ENCODE data around the gene TMEM44.
A peak's percentile ranks its signal among the peaks of the same experiment; 100 is the strongest.

The TMEM44 gene

DNA sequence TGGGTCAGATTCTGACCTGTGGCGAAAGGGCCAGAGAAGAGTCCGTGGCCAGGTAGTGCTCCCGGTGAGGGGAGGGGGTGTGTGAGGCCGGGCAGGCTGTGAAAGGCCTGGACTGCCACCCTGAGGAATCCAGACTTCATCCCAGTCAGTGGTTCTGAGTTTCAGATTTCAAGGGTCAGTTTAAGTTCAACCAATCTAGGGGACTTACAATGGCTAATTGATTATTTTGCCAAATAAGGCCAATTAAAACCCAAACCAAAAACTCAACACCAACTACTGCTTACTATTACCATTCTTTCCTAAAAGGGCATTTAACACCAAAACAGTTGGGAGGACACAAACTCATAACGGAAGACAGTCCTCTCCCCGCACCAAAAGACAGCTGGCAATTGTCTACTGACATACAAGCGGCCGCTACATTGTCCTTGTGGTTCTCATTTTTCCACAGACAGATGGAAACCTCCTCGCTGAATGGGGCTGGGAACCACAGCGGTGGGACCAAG is 30.5 kb downstream of the TMEM44 start:
- Histone ChIP-seq H3K27me3 (ENCODE audit: insufficient read depth, low read depth) (no peaks in the 10 kb centered on the region), H3K36me3 (ENCODE audit: insufficient read depth) (no peaks in the 10 kb centered on the region), H2AFZ (ENCODE audit: low read depth) (no peak overlapping the region), H3K4me1 (ENCODE audit: low read depth, poor library complexity, severe bottlenecking) (no peaks in the 10 kb centered on the region), H3K79me2 (ENCODE audit: insufficient read depth, low read depth) (no peaks in the 10 kb centered on the region), H3K4me2 (no peak overlapping the region), H3K9ac (no peak overlapping the region), H3K4me3 (IDR thresholded peaks at IDR 0.05; ENCODE audit: insufficient read depth, low read depth, low read length) (no peak overlapping the region), H4K20me1 (ENCODE audit: insufficient read depth) (no peaks in the 10 kb centered on the region), H3K27ac (no peak overlapping the region)
- TF ChIP-seq CTCF (conservative IDR thresholded peaks at IDR 0.05; ENCODE audit: low read depth, low read length), result no peak

DNA sequence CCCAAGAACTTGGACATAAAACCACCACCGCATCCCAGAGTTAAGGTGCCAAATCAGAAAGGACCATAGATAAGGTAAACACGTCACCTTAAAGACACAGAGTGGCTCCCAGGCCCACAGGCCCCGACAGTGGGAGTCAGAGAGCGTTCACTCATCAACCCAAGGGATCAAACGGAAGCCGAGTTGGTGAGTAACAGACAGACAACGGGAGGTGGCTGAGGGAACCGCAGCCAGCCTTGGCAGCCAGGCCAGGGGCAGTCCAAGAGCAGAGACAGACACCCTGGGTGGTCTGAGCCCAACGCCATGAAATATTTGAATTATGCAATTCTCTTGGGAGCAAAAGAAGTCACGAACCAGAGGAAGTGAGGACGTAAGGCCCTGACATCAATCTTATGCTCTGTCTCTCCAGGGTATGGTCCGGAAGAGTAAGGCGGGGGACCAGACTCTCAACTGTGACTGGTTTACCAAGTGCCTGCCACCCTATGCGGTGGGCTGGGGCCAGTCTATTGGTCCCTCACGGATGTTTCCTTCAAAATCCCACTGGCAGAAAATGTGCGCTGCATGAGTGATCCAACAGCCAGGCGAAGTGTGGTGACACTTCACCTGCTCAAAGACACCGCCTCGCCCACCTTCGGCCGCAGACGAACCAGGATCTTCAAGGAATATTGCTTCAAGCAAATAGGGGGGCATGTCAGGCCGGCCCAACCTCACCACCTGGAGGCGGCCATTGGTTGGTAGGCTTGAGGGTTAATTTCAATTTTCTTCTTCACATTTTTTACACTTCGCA is 34.3 kb downstream of the TMEM44 start:
- Histone ChIP-seq H2AFZ (ENCODE audit: low read depth) (no peak overlapping the region), H3K27ac (no peak overlapping the region), H3K4me1 (ENCODE audit: low read depth, poor library complexity, severe bottlenecking) (peaks cover 5% of the 10 kb centered on the region), H3K27me3 (ENCODE audit: insufficient read depth, low read depth) (no peaks in the 10 kb centered on the region), H3K4me2 (no peak overlapping the region), H3K9ac (no peak overlapping the region), H3K79me2 (ENCODE audit: insufficient read depth, low read depth) (no peaks in the 10 kb centered on the region), H3K4me3 (IDR thresholded peaks at IDR 0.05; ENCODE audit: insufficient read depth, low read depth, low read length) (no peak overlapping the region), H3K36me3 (ENCODE audit: insufficient read depth) (no peaks in the 10 kb centered on the region), H4K20me1 (ENCODE audit: insufficient read depth) (no peaks in the 10 kb centered on the region)
- TF ChIP-seq CTCF (conservative IDR thresholded peaks at IDR 0.05; ENCODE audit: low read depth, low read length), result no peak

DNA sequence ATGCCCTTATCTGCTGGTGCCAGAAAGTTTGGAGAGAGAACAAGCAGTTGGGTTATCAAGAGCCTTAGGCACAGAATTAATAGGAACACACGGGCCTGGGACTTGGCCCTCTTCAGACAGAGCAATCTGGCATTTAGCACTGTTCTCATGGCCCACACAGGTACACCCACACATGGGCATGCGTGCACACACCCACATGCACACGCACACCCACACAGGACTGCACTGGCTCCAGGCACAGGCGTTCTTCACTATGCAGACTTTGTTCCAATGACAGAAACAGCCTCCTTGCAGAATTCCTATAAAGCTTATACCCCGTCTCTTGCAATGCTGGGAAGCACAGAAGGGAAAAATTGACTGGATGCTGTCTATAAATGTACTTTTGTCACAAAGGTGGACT is 36.3 kb downstream of the TMEM44 start:
- Histone ChIP-seq H2AFZ (ENCODE audit: low read depth) (no peak overlapping the region), H3K9ac (no peak overlapping the region), H3K27me3 (ENCODE audit: insufficient read depth, low read depth) (no peaks in the 10 kb centered on the region), H3K79me2 (ENCODE audit: insufficient read depth, low read depth) (no peaks in the 10 kb centered on the region), H4K20me1 (ENCODE audit: insufficient read depth) (no peaks in the 10 kb centered on the region), H3K4me1 (ENCODE audit: low read depth, poor library complexity, severe bottlenecking) (peaks cover 22% of the 10 kb centered on the region), H3K36me3 (ENCODE audit: insufficient read depth) (no peaks in the 10 kb centered on the region), H3K4me3 (IDR thresholded peaks at IDR 0.05; ENCODE audit: insufficient read depth, low read depth, low read length) (no peak overlapping the region), H3K4me2 (no peak overlapping the region), H3K27ac (no peak overlapping the region)
- no peak for TF ChIP-seq CTCF (conservative IDR thresholded peaks at IDR 0.05; ENCODE audit: low read depth, low read length)

GRCh38 chr3:194592798-194593752 is 40.1 kb downstream of the TMEM44 start:
- no peak overlapping the region for H3K4me3 ChIP-seq (IDR thresholded peaks at IDR 0.05; ENCODE audit: insufficient read depth, low read depth, low read length)
- peak overlapping the region; percentile 5; the same call in 1 of the 2 replicates for H3K4me2 ChIP-seq
- H2AFZ ChIP-seq (ENCODE audit: low read depth), result no peak overlapping the region
- H3K79me2 ChIP-seq (ENCODE audit: insufficient read depth, low read depth), result no peaks in the 10 kb centered on the region
- H3K9ac ChIP-seq, result no peak overlapping the region
- H3K36me3 ChIP-seq (ENCODE audit: insufficient read depth), result no peaks in the 10 kb centered on the region
- H3K27me3 ChIP-seq (ENCODE audit: insufficient read depth, low read depth), result no peaks in the 10 kb centered on the region
- no peaks in the 10 kb centered on the region for H4K20me1 ChIP-seq (ENCODE audit: insufficient read depth)
- peak overlapping the region; percentile 4; the same call in 1 of the 2 replicates for H3K27ac ChIP-seq
- TF ChIP-seq CTCF (conservative IDR thresholded peaks at IDR 0.05; ENCODE audit: low read depth, low read length), result no peak
- H3K4me1 ChIP-seq (ENCODE audit: low read depth, poor library complexity, severe bottlenecking), result peaks cover 22% of the 10 kb centered on the region

Measured in KMS-11 (cell line).